Endothelial cell of umbilical vein (primary cell): ENCODE results near the gene DPYD. TPM values are rescaled to one million over a fixed set of nuclear protein-coding genes. Genes with fewer than 3 reads are reported as not detected.

Source experiments
- BruUV-seq: library from RNA; stranded (reverse); fragments of 400-500 nt; replicated peaks from 2 replicates; lab custom pipeline; 2021; lab: Mats Ljungman, UMichigan
- CTCF ChIA-PET: fragments of 300-600, 350-600 bp; sonication (Branson Sonifier 250); formaldehyde crosslinking; loops from one replicate; lab custom pipeline; 2021; ENCODE audit warnings: antibody characterized with exemption, inconsistent platforms; lab: Charles Lee
- POLR2A ChIA-PET: fragments of 300-600, 350-600 bp; sonication (Branson Sonifier 250); formaldehyde crosslinking; loops from one replicate; lab custom pipeline; 2021; ENCODE audit warnings: antibody characterized with exemption, inconsistent platforms; lab: Charles Lee
- DNase-seq: peaks from one replicate; pipeline ENCODE4 v3.0.0-alpha.2; 2011; ENCODE audit warnings: low read depth, low spot score
- FAIRE-seq: peaks from 2 replicates; lab custom pipeline; 2011; peaks lifted over from hg19 to GRCh38; lab: Jason Lieb, UNC
- H2AFZ ChIP-seq: 2 replicates; pipeline ENCODE4 v1.6.0; 2012; ENCODE audit warnings: low read depth, low read length, control low read depth, inconsistent platforms
- H3K27ac ChIP-seq: 2 replicates; pipeline ENCODE4 v1.5.1; 2011; ENCODE audit warnings: low read depth, mild to moderate bottlenecking, control low read depth, low read length, moderate library complexity; ENCODE audit not compliant: insufficient read depth
- H3K27me3 ChIP-seq, 2 experiments: 2 replicates each; pipeline versions ENCODE4 v1.6.0 to v1.6.1; 2011; ENCODE audit warnings: low read length in 2 of 2, mixed read lengths in 1 of 2; ENCODE audit not compliant: control insufficient read depth in 2 of 2, insufficient read depth in 2 of 2
- H3K36me3 ChIP-seq, 2 experiments: 2 replicates in 1 of 2; 3 replicates in 1 of 2; pipeline ENCODE4 v1.5.1; 2011; ENCODE audit warnings: low read length in 2 of 2, mild to moderate bottlenecking in 1 of 2, moderate library complexity in 1 of 2; ENCODE audit not compliant: control insufficient read depth in 2 of 2, insufficient read depth in 2 of 2; ENCODE audit errors: extremely low read depth in 1 of 2
- H3K4me1 ChIP-seq: 3 replicates; pipeline ENCODE4 v1.5.1; 2011; ENCODE audit warnings: mild to moderate bottlenecking, low read length; ENCODE audit not compliant: control insufficient read depth, insufficient read depth; ENCODE audit errors: extremely low read depth
- H3K4me2 ChIP-seq: 2 replicates; pipeline ENCODE4 v1.6.1; 2011; ENCODE audit warnings: low read length, control low read depth, mixed read lengths; ENCODE audit not compliant: insufficient read depth
- H3K4me3 ChIP-seq, 3 experiments: fragments of 200-600 bp in 1 of 3; sonication (generic), shearing (Covaris generic) in 1 of 3; replicated peaks in 1 of 3; 2 replicates each; pipeline ENCODE4 v1.5.1; 2011 to 2016; ENCODE audit warnings: control low read depth in 3 of 3, low read length in 3 of 3, mild to moderate bottlenecking in 2 of 3, inconsistent platforms in 1 of 3, low read depth in 1 of 3, moderate library complexity in 1 of 3; ENCODE audit not compliant: insufficient read depth in 1 of 3
- H3K79me2 ChIP-seq: 2 replicates; pipeline ENCODE4 v1.6.0; 2012; ENCODE audit warnings: low read length, inconsistent platforms; ENCODE audit not compliant: control insufficient read depth, insufficient read depth
- H3K9ac ChIP-seq: replicated peaks from 2 replicates; pipeline ENCODE3; 2011; ENCODE audit warnings: low read length, control low read depth; ENCODE audit not compliant: insufficient read depth; ENCODE audit errors: extremely low read depth
- H3K9me1 ChIP-seq: replicated peaks from 3 replicates; pipeline ENCODE4 v1.6.0; 2011; ENCODE audit warnings: mild to moderate bottlenecking, low read length; ENCODE audit not compliant: control insufficient read depth, insufficient read depth; ENCODE audit errors: extremely low read depth
- H3K9me3 ChIP-seq: replicated peaks from 2 replicates; pipeline ENCODE4 v1.5.1; 2012; ENCODE audit warnings: low read length, inconsistent platforms; ENCODE audit not compliant: control insufficient read depth, insufficient read depth
- H4K20me1 ChIP-seq: replicated peaks from 2 replicates; pipeline ENCODE3; 2011; ENCODE audit warnings: mild to moderate bottlenecking, low read length; ENCODE audit not compliant: control insufficient read depth, insufficient read depth; ENCODE audit errors: extremely low read depth
- EZH2 ChIP-seq: IDR thresholded peaks from 2 replicates; pipeline ENCODE4 v1.6.1; 2012; ENCODE audit warnings: borderline replicate concordance, low read depth, mild to moderate bottlenecking, moderate library complexity, low read length, inconsistent platforms; ENCODE audit not compliant: severe bottlenecking
- FOS ChIP-seq: IDR thresholded peaks from 2 replicates; pipeline ENCODE4 v1.6.1; 2011; ENCODE audit warnings: mild to moderate bottlenecking, low read length, moderate library complexity, borderline replicate concordance; ENCODE audit not compliant: insufficient read depth
- GATA2 ChIP-seq: IDR thresholded peaks from 2 replicates; pipeline ENCODE4 v1.7.0; 2011; ENCODE audit warnings: low read depth, mild to moderate bottlenecking, moderate library complexity, mixed read lengths, low read length; ENCODE audit not compliant: insufficient read length, insufficient read depth
- JUN ChIP-seq: IDR thresholded peaks from 2 replicates; pipeline ENCODE4 v1.6.1; 2011; ENCODE audit warnings: borderline replicate concordance, low read depth; ENCODE audit not compliant: insufficient read length, insufficient read depth
- MYC ChIP-seq: IDR thresholded peaks from one replicate; pipeline ENCODE4 v1.6.1; 2011; ENCODE audit warnings: mild to moderate bottlenecking, low read depth, low read length
- POLR2A ChIP-seq: IDR thresholded peaks from 2 replicates; pipeline ENCODE4 v1.6.1; 2012; ENCODE audit warnings: low read depth, mild to moderate bottlenecking, control low read depth, low read length
- POLR2AphosphoS5 ChIP-seq: IDR thresholded peaks from 2 replicates; pipeline ENCODE4 v1.6.1; 2012; ENCODE audit warnings: low read depth, mild to moderate bottlenecking, control low read depth, low read length, moderate library complexity; ENCODE audit not compliant: insufficient read depth
- dilution Hi-C: fragments of 300-500 bp; cut with MboI; formaldehyde crosslinking; loops from one replicate; pipeline ENCODE4 v1.15.0; 2019; ENCODE audit warnings: low sequenced_read_pairs; ENCODE audit not compliant: extremely low pct_ligation_motif_present
- intact Hi-C: fragments of 100-400 bp; cut with micrococcal nuclease; formaldehyde crosslinking; loops from one replicate; pipeline ENCODE4 v1.10.0; 2022
- polyA plus RNA-seq, 4 experiments: library from polyadenylated mRNA; depleted of rRNA in 3 of 4; stranded (reverse) in 3 of 4; unstranded in 1 of 4; fragments of >200 nt; gene quantifications; 2 replicates each; pipeline versions ENCODE4 v1.2.1 to v1.2.3, GENCODE V29; 2011 to 2012; ENCODE audit warnings: missing spikeins in 1 of 4
- total RNA-seq: library from RNA; stranded (reverse); gene quantifications from 2 replicates; pipeline ENCODE4 v1.2.3, GENCODE V29; 2021
- TF ChIP-seq, protein P1 (sequence below): IDR thresholded peaks from 2 replicates; pipeline ENCODE4 v1.6.1; 2011; ENCODE audit not compliant: insufficient read depth, insufficient read length
- TF ChIP-seq, protein P2 (sequence below), 2 donors: IDR thresholded peaks; 1 replicate in 1 of 2; 2 replicates in 1 of 2; pipeline ENCODE4 v1.5.1; 2011; ENCODE audit warnings: low read length in 2 of 2, mild to moderate bottlenecking in 2 of 2, moderate library complexity in 2 of 2, control low read depth in 1 of 2, inconsistent platforms in 1 of 2, low read depth in 1 of 2; ENCODE audit not compliant: insufficient read depth in 1 of 2; ENCODE audit errors: extremely low read depth in 1 of 2

DPYD gene
- total and polyA plus RNA-seq, 2 donors (not counting 3 experiments of a cell fraction or from before 2014, with no cell fraction given), result 4.6 to 15.1 TPM

DNA sequence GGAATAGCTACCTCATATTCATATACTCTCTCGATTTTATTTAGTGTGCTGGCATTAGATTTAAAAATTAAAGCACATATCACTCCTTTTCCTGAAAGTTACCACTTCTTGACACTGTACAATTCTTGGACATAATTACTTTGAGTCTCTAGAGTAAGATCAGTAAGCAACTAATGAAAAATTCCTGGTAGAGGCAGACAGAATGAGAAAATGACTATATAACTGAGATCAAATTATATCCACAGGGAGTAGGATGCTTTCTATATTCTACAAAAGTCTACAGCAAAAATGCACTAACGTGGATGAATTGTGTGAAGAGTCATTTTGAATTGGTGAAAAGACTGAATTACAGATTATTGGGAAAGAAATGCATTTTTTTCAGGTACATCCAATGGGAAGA lies 753.6 kb downstream of the DPYD start:
- no TSS peak for BruUV-seq
- no peaks in the 10 kb centered on the region for H4K20me1 ChIP-seq
- H3K9ac ChIP-seq, result no peak overlapping the region
- no peaks in the 10 kb centered on the region for H3K27me3 ChIP-seq
- no peaks in the 10 kb centered on the region for H3K4me1 ChIP-seq
- DNase-seq (no peak), FAIRE-seq (no peak)
- intact Hi-C loops, result no loop called here
- no peak overlapping the region for H3K27ac ChIP-seq
- TF ChIP-seq MYC (no peak), FOS (no peak), EZH2 (no peak), POLR2AphosphoS5 (no peak), JUN (no peak), GATA2 (no peak), POLR2A (no peak)
- TF ChIP-seq, protein P1, sequence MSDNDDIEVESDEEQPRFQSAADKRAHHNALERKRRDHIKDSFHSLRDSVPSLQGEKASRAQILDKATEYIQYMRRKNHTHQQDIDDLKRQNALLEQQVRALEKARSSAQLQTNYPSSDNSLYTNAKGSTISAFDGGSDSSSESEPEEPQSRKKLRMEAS, result no peak
- TF ChIP-seq, protein P2, sequence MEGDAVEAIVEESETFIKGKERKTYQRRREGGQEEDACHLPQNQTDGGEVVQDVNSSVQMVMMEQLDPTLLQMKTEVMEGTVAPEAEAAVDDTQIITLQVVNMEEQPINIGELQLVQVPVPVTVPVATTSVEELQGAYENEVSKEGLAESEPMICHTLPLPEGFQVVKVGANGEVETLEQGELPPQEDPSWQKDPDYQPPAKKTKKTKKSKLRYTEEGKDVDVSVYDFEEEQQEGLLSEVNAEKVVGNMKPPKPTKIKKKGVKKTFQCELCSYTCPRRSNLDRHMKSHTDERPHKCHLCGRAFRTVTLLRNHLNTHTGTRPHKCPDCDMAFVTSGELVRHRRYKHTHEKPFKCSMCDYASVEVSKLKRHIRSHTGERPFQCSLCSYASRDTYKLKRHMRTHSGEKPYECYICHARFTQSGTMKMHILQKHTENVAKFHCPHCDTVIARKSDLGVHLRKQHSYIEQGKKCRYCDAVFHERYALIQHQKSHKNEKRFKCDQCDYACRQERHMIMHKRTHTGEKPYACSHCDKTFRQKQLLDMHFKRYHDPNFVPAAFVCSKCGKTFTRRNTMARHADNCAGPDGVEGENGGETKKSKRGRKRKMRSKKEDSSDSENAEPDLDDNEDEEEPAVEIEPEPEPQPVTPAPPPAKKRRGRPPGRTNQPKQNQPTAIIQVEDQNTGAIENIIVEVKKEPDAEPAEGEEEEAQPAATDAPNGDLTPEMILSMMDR (IDR thresholded peaks at IDR 0.05; ENCODE audit: extremely low read depth in 1 of 2, insufficient read depth in 1 of 2, low read depth in 1 of 2, low read length in 2 of 2), result no peak
- no peaks in the 10 kb centered on the region for H3K9me3 ChIP-seq
- dilution Hi-C loops, result no loop called here
- CTCF ChIA-PET, result interaction anchor here (0.9 kb wide), 1 partner anchor 25 kb away, joined by 3 read pairs; no protein-coding TSS in a partner anchor
- no peaks in the 10 kb centered on the region for H3K79me2 ChIP-seq
- H3K9me1 ChIP-seq, result no peaks in the 10 kb centered on the region
- no peak overlapping the region for H3K4me3 ChIP-seq
- H2AFZ ChIP-seq, result no peak overlapping the region
- no peak overlapping the region for H3K4me2 ChIP-seq
- H3K36me3 ChIP-seq, result no peaks in the 10 kb centered on the region
- POLR2A ChIA-PET, result no interaction called here
